NCI-H526 treated with DMSO at 0.1 percent for 48 hours (cell line): ENCODE measurements around the gene CR1.
"Not testable (repeated sequence)": the region's sequence is repeated elsewhere in the genome, so short reads cannot be mapped to it uniquely, and the experiment has no call there.

Source experiments
- DNase-seq: peaks from one replicate; lab custom pipeline; 2025; lab: John Stamatoyannopoulos, UW

CR1 gene

GRCh38 chr1:207503950-207504349, 8.0 kb downstream of the CR1 start:
- DNase-seq = no peak

DNA sequence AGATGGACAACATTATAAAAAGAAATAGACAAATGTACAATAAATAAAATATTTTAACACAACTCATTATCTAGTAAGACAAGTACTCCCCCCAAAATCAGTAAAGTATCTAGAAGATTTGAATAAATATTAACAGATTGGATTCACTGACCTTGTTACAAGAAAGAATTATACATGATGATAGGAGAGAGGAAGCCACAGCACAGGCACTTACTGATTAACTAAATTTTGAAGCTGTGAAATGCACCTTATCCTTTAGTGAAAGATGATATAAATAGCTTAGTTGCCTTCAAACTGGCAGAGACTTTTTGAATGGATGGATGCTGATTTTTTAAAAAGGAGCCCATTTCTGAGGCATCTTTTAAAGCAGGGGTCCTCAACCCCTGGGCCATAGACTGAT, 8.5 kb downstream of the CR1 start:
- DNase-seq = no peak

DNA sequence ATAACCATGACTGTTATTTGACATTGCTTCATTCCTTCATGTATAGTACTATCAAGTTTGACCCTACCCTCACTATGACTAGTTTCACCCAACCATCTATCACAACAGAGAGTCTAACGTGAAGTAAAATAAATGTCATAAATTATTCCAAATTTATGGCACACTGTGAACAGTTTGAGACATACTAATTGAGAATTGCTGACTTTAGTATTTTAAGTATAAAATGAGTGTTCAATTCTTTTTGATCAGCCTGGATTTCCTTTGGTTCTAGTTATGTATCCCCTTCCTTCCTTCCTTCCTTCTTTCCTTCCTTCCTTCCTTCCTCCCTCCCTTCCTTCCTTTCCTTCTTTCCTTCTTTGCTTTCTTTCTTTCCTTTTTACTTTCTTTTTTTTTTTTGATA, 14.5 kb downstream of the CR1 start:
- DNase-seq = no peak

DNA sequence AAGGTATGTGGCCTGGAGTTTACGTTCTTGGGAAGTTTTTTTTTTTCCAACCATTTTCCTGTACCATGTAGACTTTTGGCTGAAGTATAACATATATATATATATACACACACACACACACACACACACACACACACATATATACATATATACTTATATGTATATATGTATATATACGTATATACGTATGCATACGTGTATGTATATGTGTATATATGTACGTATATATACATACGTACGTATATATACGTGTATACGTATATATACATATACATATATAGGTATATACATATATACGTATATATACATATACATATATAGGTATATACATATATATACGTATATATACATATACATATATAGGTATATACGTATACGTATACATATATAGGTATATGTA, 18.9 kb downstream of the CR1 start:
- no peak for DNase-seq

DNA sequence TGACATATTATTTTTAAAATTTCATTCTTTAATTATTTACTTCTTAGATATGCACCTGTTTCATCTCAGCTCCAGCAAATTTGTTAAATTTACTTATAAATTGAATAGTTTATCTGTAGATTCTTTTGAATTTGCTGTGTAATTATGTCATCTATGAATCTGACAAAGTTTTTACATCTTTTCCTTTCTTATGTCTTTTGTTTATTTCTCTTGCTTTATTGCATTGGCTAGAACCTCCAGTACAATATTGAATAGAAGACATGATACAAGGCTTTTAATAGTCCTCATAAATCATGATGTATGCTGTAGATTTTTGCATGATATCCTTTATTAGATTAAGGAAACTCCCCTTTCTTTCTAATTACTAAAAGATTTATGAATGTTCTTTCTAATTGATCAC, 20.8 kb downstream of the CR1 start:
- DNase-seq = no peak

GRCh38 chr1:207518608-207519236, 22.8 kb downstream of the CR1 start:
- no peak for DNase-seq

DNA sequence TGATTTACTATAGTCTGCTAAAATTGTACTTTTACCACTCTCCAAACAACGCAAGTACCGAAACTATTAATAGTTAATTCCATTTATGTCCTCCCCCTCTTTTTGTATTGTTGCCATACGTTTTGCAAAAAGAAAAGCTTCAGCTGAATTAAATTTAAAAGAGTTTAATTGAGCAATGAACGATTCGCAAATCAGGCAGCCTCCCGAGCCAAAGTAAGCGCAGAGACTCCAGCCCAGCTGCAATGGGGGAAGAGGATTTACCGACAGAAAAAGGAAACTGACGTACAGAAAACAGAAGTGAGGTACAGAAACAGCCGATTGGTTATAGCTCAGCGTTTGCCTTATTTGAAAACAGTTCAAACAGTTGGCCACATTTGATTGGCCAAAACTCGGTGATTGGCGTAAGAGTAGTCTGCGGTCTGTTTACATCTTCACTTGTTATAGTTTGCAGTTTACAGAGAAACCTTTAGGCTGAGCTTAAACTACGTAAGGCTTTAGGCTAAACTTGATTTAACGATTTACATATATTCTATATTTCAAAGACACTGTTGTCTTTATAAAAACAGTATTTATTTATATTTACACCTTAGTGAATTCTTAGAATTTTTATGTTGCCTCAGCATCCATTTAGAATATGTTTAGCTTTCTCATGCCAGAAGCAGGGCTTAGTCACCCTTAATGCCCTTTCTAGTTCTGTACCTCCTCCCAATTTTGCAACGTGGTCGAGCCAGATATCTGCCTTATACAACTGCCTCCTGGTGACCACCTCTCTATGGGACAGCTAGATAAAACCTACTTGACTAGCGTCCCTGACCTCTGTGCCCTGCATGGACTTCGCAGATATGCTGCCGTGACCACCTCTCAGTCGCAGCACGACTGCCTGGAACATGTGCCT, 23.8 kb downstream of the CR1 start:
- no peak for DNase-seq

- DNase-seq = not testable (repeated sequence)
Measured at GRCh38 chr1:207520400-207521345, 24.7 kb downstream of the CR1 start.

DNA sequence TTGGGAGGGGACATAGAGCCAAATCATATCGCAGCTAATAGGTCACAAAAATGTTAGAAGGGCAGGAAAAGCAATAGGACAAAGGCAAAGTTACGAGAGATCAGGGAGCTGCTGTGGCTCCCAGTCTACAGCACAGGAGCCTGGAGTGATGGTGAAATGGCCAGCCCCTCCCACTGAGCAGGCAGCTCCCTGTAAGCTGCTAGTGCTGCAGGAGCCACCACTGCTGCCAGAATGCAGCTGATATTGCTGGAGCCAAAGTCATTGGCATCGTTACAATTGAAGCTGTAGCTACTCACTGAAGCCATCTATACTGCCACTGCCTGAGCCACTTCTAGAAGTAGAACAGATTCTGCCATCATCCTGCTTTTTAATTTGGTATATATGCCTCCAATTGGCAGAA, 29.3 kb downstream of the CR1 start:
- DNase-seq = not testable (repeated sequence)

DNA sequence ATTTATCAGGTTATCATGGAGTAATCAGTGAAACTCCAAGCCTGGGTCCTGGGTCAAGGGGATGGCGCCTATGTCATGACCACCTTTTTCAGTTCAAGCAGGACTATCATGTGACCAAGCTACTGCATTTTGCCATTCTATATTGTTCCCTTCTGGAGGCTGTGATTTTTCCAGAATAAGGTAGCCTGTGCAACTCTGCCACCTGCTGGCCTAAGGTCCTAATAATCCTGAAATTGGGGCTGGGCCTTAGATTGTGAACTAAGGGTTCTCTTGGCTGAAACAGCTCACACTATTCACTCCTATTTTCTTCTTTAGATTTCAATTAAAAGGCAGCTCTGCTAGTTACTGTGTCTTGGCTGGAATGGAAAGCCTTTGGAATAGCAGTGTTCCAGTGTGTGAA, 32.4 kb downstream of the CR1 start:
- not testable (repeated sequence) for DNase-seq

DNA sequence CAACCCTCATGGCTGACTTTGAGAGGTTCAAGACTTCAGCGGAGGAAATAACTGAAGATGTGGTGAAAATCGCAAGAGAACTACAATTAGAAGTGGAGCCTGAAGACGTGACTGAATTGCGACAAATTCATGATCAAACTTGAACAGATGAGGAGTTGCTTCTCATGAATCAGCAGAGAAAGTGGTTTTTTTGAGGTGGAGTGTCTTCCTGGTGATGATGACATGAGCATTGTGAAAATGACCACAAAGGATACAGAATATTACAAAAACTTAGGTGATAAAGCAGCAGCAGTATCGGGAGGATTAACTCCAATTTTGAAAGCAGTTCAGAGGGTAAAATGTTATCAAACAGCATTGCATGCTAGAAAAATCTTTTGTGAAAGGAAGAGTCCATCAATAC, 40.3 kb downstream of the CR1 start:
- DNase-seq = not testable (repeated sequence)

DNA sequence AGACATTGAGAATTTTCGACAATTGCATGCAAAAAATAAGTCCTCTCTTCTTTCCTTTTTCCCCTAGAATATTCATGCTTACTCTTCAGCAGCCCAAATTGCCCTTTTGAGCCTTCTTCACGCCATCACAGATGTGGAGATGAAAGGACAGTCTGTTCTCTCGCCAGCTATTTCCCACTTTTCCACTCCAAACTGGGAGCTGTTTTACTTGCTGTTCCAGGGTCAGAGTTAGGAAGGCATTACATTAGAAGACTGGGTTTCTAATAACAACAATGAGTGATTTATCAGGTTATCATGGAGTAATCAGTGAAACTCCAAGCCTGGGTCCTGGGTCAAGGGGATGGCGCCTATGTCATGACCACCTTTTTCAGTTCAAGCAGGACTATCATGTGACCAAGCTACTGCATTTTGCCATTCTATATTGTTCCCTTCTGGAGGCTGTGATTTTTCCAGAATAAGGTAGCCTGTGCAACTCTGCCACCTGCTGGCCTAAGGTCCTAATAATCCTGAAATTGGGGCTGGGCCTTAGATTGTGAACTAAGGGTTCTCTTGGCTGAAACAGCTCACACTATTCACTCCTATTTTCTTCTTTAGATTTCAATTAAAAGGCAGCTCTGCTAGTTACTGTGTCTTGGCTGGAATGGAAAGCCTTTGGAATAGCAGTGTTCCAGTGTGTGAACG, 50.9 kb downstream of the CR1 start:
- DNase-seq = not testable (repeated sequence)

DNA sequence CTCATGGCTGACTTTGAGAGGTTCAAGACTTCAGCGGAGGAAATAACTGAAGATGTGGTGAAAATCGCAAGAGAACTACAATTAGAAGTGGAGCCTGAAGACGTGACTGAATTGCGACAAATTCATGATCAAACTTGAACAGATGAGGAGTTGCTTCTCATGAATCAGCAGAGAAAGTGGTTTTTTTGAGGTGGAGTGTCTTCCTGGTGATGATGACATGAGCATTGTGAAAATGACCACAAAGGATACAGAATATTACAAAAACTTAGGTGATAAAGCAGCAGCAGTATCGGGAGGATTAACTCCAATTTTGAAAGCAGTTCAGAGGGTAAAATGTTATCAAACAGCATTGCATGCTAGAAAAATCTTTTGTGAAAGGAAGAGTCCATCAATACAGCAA, 58.9 kb downstream of the CR1 start:
- DNase-seq = not testable (repeated sequence)

DNA sequence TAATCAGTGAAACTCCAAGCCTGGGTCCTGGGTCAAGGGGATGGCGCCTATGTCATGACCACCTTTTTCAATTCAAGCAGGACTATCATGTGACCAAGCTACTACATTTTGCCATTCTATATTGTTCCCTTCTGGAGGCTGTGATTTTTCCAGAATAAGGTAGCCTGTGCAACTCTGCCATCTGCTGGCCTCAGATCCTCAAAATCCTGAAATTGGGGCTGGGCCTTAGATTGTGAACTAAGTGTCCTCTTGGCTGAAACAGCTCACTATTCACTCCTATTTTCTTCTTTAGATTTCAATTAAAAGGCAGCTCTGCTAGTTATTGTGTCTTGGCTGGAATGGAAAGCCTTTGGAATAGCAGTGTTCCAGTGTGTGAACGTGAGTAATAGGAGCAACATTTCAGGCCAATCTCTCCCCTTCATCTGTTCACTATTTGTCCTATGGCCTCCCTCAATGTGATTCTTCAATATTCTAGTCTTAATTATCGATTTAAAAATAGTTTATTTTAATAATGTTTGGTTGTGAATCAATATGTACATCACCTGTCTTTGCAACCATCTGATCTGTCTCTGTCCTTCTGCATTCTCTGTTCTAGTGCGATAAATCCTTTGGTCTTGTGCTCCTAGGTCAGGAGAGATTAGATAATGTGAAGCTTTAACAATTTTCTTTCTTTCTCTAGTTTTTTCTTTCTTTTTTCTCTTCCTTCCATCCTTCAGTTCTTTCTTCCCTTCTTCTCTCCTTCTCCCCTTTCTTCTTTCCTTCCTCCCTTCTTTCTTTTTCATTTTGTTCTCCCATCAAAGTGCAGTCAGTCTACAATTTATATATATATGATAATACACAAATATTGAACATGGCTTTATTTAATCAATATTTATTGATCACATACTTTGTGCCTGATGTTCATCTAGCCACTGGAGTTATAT, 69.8 kb downstream of the CR1 start:
- no peak for DNase-seq

GRCh38 chr1:207571926-207572325, 76.0 kb downstream of the CR1 start:
- DNase-seq = not testable (repeated sequence)

- DNase-seq = not testable (repeated sequence)
Measured at GRCh38 chr1:207573074-207573473, 77.1 kb downstream of the CR1 start.

DNA sequence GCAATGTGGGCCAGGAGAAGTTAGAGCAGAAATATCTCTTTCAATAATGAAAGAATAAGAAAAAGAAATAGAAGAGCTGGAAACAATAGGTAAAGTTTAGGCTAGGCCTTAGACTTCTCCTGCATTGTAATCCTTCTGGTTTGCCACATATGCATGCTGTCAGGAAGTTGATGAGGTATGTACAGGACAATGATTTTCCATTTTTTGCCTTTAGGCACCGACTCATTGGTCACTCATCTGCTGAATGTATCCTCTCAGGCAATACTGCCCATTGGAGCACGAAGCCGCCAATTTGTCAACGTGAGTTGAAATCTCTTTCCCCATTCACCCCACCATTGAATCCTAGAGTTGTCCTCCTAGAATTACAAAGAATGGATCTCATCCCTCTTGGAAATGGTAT, 79.4 kb downstream of the CR1 start:
- DNase-seq = not testable (repeated sequence)

GRCh38 chr1:207578796-207579435, 83.0 kb downstream of the CR1 start:
- DNase-seq = no peak

DNA sequence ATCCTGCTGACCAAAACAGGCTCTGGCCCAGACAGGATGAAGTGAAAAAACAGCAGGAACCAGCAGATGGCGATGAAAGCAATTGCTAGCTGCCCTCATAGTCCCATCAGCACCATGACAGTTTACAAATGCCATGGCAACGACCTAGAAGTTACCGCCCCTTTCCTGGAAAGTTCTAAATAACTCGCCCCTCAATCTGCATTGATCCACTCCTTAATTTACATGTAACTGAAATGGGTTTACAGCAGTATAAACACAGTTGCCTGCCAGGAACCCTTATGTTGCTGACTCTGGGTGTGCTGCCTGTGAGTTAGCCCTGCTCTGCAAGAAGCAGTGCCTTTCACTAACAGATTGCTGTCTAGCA, 83.5 kb downstream of the CR1 start:
- no peak for DNase-seq

DNA sequence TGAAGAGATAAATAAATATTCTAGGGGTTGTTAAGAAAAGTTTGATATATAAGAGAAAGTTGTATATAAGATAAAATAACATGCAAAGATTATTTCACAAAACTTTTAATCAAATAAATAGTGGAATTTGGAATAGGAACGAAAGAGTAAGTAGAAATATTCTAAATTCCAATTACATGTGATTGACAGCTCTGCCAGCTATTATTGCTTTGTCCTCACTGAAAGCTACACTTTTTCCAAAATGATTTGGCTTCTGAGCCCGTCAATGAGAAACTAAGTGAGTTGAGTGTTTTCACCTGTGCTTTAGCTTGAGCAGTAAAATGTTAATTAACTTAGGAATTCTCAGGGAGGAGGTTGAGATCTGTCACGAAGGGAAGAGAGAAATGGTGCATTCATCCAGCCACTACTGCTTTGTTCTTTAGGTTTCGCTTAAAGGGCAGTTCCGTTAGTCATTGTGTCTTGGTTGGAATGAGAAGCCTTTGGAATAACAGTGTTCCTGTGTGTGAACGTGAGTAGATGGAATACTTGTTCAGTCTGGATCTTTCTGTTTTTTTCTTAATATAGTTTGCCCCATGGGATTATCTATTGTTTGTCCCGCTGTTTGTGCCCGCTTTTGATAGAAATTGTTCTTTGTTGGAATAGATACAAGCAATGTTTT, 85.7 kb downstream of the CR1 start:
- DNase-seq = no peak
